ENCODE measurements around the gene KIAA1755.

The KIAA1755 gene

GRCh38 chr20:38230957-38231526, 29.5 kb downstream of the KIAA1755 start:
- no peaks in the 10 kb centered on the region for H3K4me1 ChIP-seq (ENCODE audit: low read length)
- no peak overlapping the region for H3K4me3 ChIP-seq (ENCODE audit: low read length)
- no peak overlapping the region for H3K9ac ChIP-seq (ENCODE audit: low read length)
- H3K36me3 ChIP-seq (replicated peaks; ENCODE audit: low read depth, low read length) = no peaks in the 10 kb centered on the region
- H3K4me2 ChIP-seq (ENCODE audit: low read length) = no peak overlapping the region
- no peaks in the 10 kb centered on the region for H3K79me2 ChIP-seq (ENCODE audit: low read length)
- TF ChIP-seq EZH2phosphoT487 (IDR thresholded peaks at IDR 0.05; ENCODE audit: low read depth) = no peak
- TF ChIP-seq, protein P1, sequence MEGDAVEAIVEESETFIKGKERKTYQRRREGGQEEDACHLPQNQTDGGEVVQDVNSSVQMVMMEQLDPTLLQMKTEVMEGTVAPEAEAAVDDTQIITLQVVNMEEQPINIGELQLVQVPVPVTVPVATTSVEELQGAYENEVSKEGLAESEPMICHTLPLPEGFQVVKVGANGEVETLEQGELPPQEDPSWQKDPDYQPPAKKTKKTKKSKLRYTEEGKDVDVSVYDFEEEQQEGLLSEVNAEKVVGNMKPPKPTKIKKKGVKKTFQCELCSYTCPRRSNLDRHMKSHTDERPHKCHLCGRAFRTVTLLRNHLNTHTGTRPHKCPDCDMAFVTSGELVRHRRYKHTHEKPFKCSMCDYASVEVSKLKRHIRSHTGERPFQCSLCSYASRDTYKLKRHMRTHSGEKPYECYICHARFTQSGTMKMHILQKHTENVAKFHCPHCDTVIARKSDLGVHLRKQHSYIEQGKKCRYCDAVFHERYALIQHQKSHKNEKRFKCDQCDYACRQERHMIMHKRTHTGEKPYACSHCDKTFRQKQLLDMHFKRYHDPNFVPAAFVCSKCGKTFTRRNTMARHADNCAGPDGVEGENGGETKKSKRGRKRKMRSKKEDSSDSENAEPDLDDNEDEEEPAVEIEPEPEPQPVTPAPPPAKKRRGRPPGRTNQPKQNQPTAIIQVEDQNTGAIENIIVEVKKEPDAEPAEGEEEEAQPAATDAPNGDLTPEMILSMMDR (IDR thresholded peaks at IDR 0.05; ENCODE audit: low read depth, low read length) = no peak
- peaks cover 30% of the 10 kb centered on the region for H3K27me3 ChIP-seq (ENCODE audit: low read depth, low read length)
- H2AFZ ChIP-seq (ENCODE audit: low read depth, low read length) = no peak overlapping the region
- no peaks in the 10 kb centered on the region for H3K9me3 ChIP-seq (ENCODE audit: insufficient read depth, low read length)
- H4K20me1 ChIP-seq (ENCODE audit: insufficient read depth, low read length) = no peaks in the 10 kb centered on the region
- no peak overlapping the region for H3K27ac ChIP-seq (ENCODE audit: low read length)

DNA sequence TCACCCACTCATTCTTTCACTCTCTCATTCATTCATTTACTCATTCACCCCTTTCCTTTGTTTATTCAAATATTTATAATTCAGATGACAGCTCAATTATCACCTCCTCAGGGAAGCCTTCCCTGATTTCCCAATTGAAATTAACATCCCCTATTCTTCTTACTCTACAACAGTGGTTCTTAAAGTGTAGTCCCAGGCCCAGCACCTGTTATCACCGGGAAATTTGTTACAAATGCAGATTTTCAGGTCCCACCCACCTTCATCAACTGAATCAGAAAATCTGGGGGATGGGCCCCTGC, 30.3 kb downstream of the KIAA1755 start:
- no peaks in the 10 kb centered on the region for H4K20me1 ChIP-seq (ENCODE audit: insufficient read depth, low read length)

DNA sequence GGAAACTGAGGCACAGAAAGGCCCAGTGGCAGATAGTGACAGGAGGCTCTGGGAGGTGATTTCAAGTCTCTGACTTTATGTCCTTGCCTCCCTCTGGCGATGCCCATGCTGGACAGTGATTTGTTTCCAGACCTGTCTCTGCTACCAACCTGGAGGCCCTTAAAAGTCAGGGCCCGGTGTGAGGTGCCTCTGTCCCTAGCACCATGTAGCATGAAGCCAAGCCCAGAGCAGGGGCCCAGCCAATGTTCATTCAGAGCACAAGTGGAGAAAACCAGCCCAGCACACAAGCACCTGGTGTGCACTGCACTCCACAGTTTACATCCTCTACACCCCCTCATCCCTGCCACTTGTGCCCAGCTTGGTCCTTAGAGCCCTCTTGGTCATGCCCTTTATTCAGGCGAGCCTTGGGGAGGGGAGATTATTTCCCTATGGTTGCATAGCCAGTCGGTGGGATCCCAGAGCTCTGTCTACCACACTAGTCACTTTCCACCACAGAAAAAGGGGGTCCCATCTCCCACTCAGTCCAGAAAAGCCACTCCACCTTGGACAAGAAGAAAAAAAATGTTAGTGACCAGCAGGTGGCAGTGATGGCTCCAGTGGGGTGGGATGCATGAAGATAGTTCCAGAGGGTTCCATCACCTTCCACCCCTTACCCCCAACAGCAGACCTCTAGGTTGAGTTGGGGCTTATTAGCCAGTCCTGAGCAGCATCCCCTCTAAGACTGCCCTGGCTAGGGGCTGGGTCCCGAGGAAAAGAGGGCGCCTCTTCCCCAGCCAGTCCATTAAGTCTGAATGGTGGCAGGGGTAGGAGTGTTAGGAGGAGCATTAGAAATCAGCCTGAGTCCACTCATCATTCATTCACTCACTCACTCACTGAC, 30.9 kb downstream of the KIAA1755 start:
- Histone ChIP-seq H3K4me2 (ENCODE audit: low read length) (no peak overlapping the region), H3K4me3 (ENCODE audit: low read length) (no peak overlapping the region), H4K20me1 (ENCODE audit: insufficient read depth, low read length) (no peaks in the 10 kb centered on the region), H3K36me3 (replicated peaks; ENCODE audit: low read depth, low read length) (no peaks in the 10 kb centered on the region), H2AFZ (ENCODE audit: low read depth, low read length) (no peak overlapping the region), H3K27me3 (ENCODE audit: low read depth, low read length) (peaks cover 15% of the 10 kb centered on the region), H3K9ac (ENCODE audit: low read length) (no peak overlapping the region), H3K79me2 (ENCODE audit: low read length) (no peaks in the 10 kb centered on the region), H3K4me1 (ENCODE audit: low read length) (no peaks in the 10 kb centered on the region), H3K9me3 (ENCODE audit: insufficient read depth, low read length) (no peaks in the 10 kb centered on the region), H3K27ac (ENCODE audit: low read length) (no peak overlapping the region)
- TF ChIP-seq EZH2phosphoT487 (IDR thresholded peaks at IDR 0.05; ENCODE audit: low read depth) = no peak
- TF ChIP-seq, protein P1 (IDR thresholded peaks at IDR 0.05; ENCODE audit: low read depth, low read length) = peak; percentile 88

More for the DNA sequence above, 30.3 kb downstream of the KIAA1755 start:
- no peak for TF ChIP-seq EZH2phosphoT487 (IDR thresholded peaks at IDR 0.05; ENCODE audit: low read depth)
- TF ChIP-seq, protein P1 (IDR thresholded peaks at IDR 0.05; ENCODE audit: low read depth, low read length) = no peak
- Histone ChIP-seq H3K9ac (ENCODE audit: low read length) (no peak overlapping the region), H3K4me2 (ENCODE audit: low read length) (no peak overlapping the region), H3K4me1 (ENCODE audit: low read length) (no peaks in the 10 kb centered on the region), H2AFZ (ENCODE audit: low read depth, low read length) (no peak overlapping the region), H3K27ac (ENCODE audit: low read length) (no peak overlapping the region), H3K36me3 (replicated peaks; ENCODE audit: low read depth, low read length) (no peaks in the 10 kb centered on the region), H3K9me3 (ENCODE audit: insufficient read depth, low read length) (no peaks in the 10 kb centered on the region), H3K27me3 (ENCODE audit: low read depth, low read length) (peaks cover 21% of the 10 kb centered on the region), H3K79me2 (ENCODE audit: low read length) (no peaks in the 10 kb centered on the region), H3K4me3 (ENCODE audit: low read length) (no peak overlapping the region)

- no peak overlapping the region for H2AFZ ChIP-seq (ENCODE audit: low read depth, low read length)
- no peaks in the 10 kb centered on the region for H3K9me3 ChIP-seq (ENCODE audit: insufficient read depth, low read length)
- TF ChIP-seq, protein P1 (IDR thresholded peaks at IDR 0.05; ENCODE audit: low read depth, low read length) = no peak
- no peak for TF ChIP-seq EZH2phosphoT487 (IDR thresholded peaks at IDR 0.05; ENCODE audit: low read depth)
- no peaks in the 10 kb centered on the region for H3K36me3 ChIP-seq (replicated peaks; ENCODE audit: low read depth, low read length)
- H4K20me1 ChIP-seq (ENCODE audit: insufficient read depth, low read length) = no peaks in the 10 kb centered on the region
- H3K4me2 ChIP-seq (ENCODE audit: low read length) = no peak overlapping the region
- no peak overlapping the region for H3K27ac ChIP-seq (ENCODE audit: low read length)
- no peak overlapping the region for H3K4me3 ChIP-seq (ENCODE audit: low read length)
- no peaks in the 10 kb centered on the region for H3K4me1 ChIP-seq (ENCODE audit: low read length)
- no peak overlapping the region for H3K9ac ChIP-seq (ENCODE audit: low read length)
- peaks cover 11% of the 10 kb centered on the region; the same call in 1 of the 2 replicates for H3K27me3 ChIP-seq (ENCODE audit: low read depth, low read length)
- H3K79me2 ChIP-seq (ENCODE audit: low read length) = no peaks in the 10 kb centered on the region
Observed at GRCh38 chr20:38228436-38228835, 32.1 kb downstream of the KIAA1755 start.
